ENCODE measurements around the gene UBXN10. TPM values are rescaled to one million over a fixed set of nuclear protein-coding genes. Genes with fewer than 3 reads are reported as not detected.
"Not testable (repeated sequence)": the region's sequence is repeated elsewhere in the genome, so short reads cannot be mapped to it uniquely, and the experiment has no call there.

The UBXN10 gene
- total and polyA plus RNA-seq, 2 of the 8 experiments (the other 6 are each of a cell fraction or from before 2014, with no cell fraction given): 0.43 to 0.68 TPM

- DNase-seq (ENCODE audit: low read depth in 1 of 2, low spot score in 2 of 2): no peak
- no peaks in the 10 kb centered on the region for H3K36me3 ChIP-seq (ENCODE audit: control insufficient read depth in 2 of 4, insufficient read depth in 4 of 4, low read length in 3 of 4)
- H2BK15ac ChIP-seq (ENCODE audit: low read length): no peak overlapping the region
- no peaks in the 10 kb centered on the region for H3K9me3 ChIP-seq (ENCODE audit: insufficient read depth in 2 of 2, low read depth in 1 of 2, low read length in 1 of 2)
- no peak for FAIRE-seq
- no peak overlapping the region for H2BK12ac ChIP-seq (ENCODE audit: low read depth, low read length)
- H3K79me1 ChIP-seq (ENCODE audit: low read depth, low read length): 0 out of 2 replicates have a peak, but pooled peaks cover 2% of the 10 kb centered on the region
- peaks cover 2 to 4% (median 3%) of the 10 kb centered on the region in 4 experiments; a peak in 3 of 7 replicates for H3K4me1 ChIP-seq (replicated peaks in 1 of 4; ENCODE audit: control insufficient read depth in 3 of 4, insufficient read depth in 4 of 4, low read length in 3 of 4)
- no peaks in the 10 kb centered on the region for H3K23me2 ChIP-seq (ENCODE audit: low read depth, low read length)
- H4K8ac ChIP-seq (ENCODE audit: extremely low read depth, insufficient read depth, low read length): no peak overlapping the region; the same call in 1 of the 2 replicates
- no peak overlapping the region for H3K14ac ChIP-seq (ENCODE audit: insufficient read length)
- H3K9ac ChIP-seq (replicated peaks in 1 of 4; ENCODE audit: extremely low read depth in 1 of 4, low read depth in 3 of 4, low read length in 3 of 4): no peak overlapping the region
- no peak overlapping the region for H3K4me3 ChIP-seq (ENCODE audit: extremely low read depth in 1 of 4, insufficient read depth in 2 of 4, low read depth in 3 of 4, low read length in 4 of 4)
- H3K4ac ChIP-seq (replicated peaks; ENCODE audit: insufficient read length, low read depth, low read length): no peak overlapping the region
- no peak overlapping the region for H3K18ac ChIP-seq (ENCODE audit: extremely low read depth, low read length)
- peaks cover 0 to 4% (median 0%) of the 10 kb centered on the region in 4 experiments; a peak in 3 of 7 replicates for H3K27me3 ChIP-seq (replicated peaks in 1 of 4; ENCODE audit: control insufficient read depth in 3 of 4, extremely low read depth in 1 of 4, insufficient read depth in 3 of 4, low read length in 3 of 4)
- H2BK120ac ChIP-seq (replicated peaks; ENCODE audit: low read depth, low read length): no peak overlapping the region
- H4K5ac ChIP-seq (ENCODE audit: insufficient read length, low read depth, low read length): no peak overlapping the region
- no peak for TF ChIP-seq SIN3A (conservative IDR thresholded peaks at IDR 0.05 in 1 of 2, IDR thresholded peaks at IDR 0.05 in 1 of 2; ENCODE audit: low read depth in 1 of 2, low read length in 2 of 2)
- H3K4me2 ChIP-seq (ENCODE audit: insufficient read depth in 1 of 2, low read depth in 2 of 2, low read length in 2 of 2): no peak overlapping the region
- no peak overlapping the region for H2BK20ac ChIP-seq (ENCODE audit: low read length)
- POLR2A ChIA-PET (ENCODE audit: partially characterized antibody): no interaction called here
- no peak overlapping the region for H3K56ac ChIP-seq (replicated peaks; ENCODE audit: insufficient read length, low read depth, low read length)
- H4K91ac ChIP-seq (replicated peaks; ENCODE audit: insufficient read length, low read length): no peak overlapping the region
- CTCF ChIA-PET (ENCODE audit: partially characterized antibody): interaction anchor here (0.8 to 2.1 kb wide), 4 partner anchors 11 to 96 kb away, joined by 3 to 13 read pairs (median 6); no protein-coding TSS in a partner anchor
- H3K79me2 ChIP-seq (ENCODE audit: control insufficient read depth in 1 of 2, insufficient read depth in 2 of 2, low read length in 2 of 2): no peaks in the 10 kb centered on the region
- no peak overlapping the region for H2BK5ac ChIP-seq (ENCODE audit: low read depth, low read length)
- WGBS, 2 experiments (ENCODE audit: extremely low coverage in 1 of 2, insufficient coverage in 1 of 2, insufficient read length in 1 of 2, insufficient replicate concordance in 2 of 2, low coverage in 1 of 2, low lambda C conversion rate in 2 of 2, missing lambda C conversion rate in 1 of 2): 82% methylated on average over 2 of the region's 2 CpGs; no CpG with 5 or more reads in 1 of the 2 experiments
- no peak overlapping the region for H2AK5ac ChIP-seq (ENCODE audit: low read depth, low read length)
- no peak overlapping the region for H2AFZ ChIP-seq (ENCODE audit: low read length)
- no peaks in the 10 kb centered on the region for H4K20me1 ChIP-seq (replicated peaks in 1 of 2; ENCODE audit: control insufficient read depth in 1 of 2, insufficient read depth in 2 of 2, low read length in 2 of 2)
- no peak overlapping the region for H3K27ac ChIP-seq (ENCODE audit: low read depth, low read length)
- no peak overlapping the region for H3K23ac ChIP-seq (ENCODE audit: insufficient read length)
These were observed 43.3 kb downstream of the UBXN10 start for GRCh38 chr1:20229171-20229570.

GRCh38 chr1:20232564-20232963, 46.7 kb downstream of the UBXN10 start:
- H3K27ac ChIP-seq (ENCODE audit: low read depth, low read length); H3K4ac ChIP-seq (replicated peaks; ENCODE audit: insufficient read length, low read depth, low read length); H3K9ac ChIP-seq (replicated peaks in 1 of 4; ENCODE audit: extremely low read depth in 1 of 4, low read depth in 3 of 4, low read length in 3 of 4); H3K4me2 ChIP-seq (ENCODE audit: insufficient read depth in 1 of 2, low read depth in 2 of 2, low read length in 2 of 2); DNase-seq (ENCODE audit: low read depth in 1 of 2, low spot score in 2 of 2); H3K79me1 ChIP-seq (ENCODE audit: low read depth, low read length); FAIRE-seq; H2BK12ac ChIP-seq (ENCODE audit: low read depth, low read length); H2BK15ac ChIP-seq (ENCODE audit: low read length); H4K20me1 ChIP-seq (replicated peaks in 1 of 2; ENCODE audit: control insufficient read depth in 1 of 2, insufficient read depth in 2 of 2, low read length in 2 of 2); H4K91ac ChIP-seq (replicated peaks; ENCODE audit: insufficient read length, low read length); H3K79me2 ChIP-seq (ENCODE audit: control insufficient read depth in 1 of 2, insufficient read depth in 2 of 2, low read length in 2 of 2); POLR2A ChIA-PET (ENCODE audit: partially characterized antibody); H3K4me1 ChIP-seq (replicated peaks in 1 of 4; ENCODE audit: control insufficient read depth in 3 of 4, insufficient read depth in 4 of 4, low read length in 3 of 4); H2BK20ac ChIP-seq (ENCODE audit: low read length); H2BK120ac ChIP-seq (replicated peaks; ENCODE audit: low read depth, low read length); H4K5ac ChIP-seq (ENCODE audit: insufficient read length, low read depth, low read length); H3K56ac ChIP-seq (replicated peaks; ENCODE audit: insufficient read length, low read depth, low read length); H2AK5ac ChIP-seq (ENCODE audit: low read depth, low read length); H3K36me3 ChIP-seq (ENCODE audit: control insufficient read depth in 2 of 4, insufficient read depth in 4 of 4, low read length in 3 of 4); H3K14ac ChIP-seq (ENCODE audit: insufficient read length); H3K27me3 ChIP-seq (replicated peaks in 1 of 4; ENCODE audit: control insufficient read depth in 3 of 4, extremely low read depth in 1 of 4, insufficient read depth in 3 of 4, low read length in 3 of 4); H3K9me3 ChIP-seq (ENCODE audit: insufficient read depth in 2 of 2, low read depth in 1 of 2, low read length in 1 of 2); H2BK5ac ChIP-seq (ENCODE audit: low read depth, low read length); H3K23ac ChIP-seq (ENCODE audit: insufficient read length); H4K8ac ChIP-seq (ENCODE audit: extremely low read depth, insufficient read depth, low read length); H2AFZ ChIP-seq (ENCODE audit: low read length); H3K18ac ChIP-seq (ENCODE audit: extremely low read depth, low read length); H3K4me3 ChIP-seq (ENCODE audit: extremely low read depth in 1 of 4, insufficient read depth in 2 of 4, low read depth in 3 of 4, low read length in 4 of 4); H3K23me2 ChIP-seq (ENCODE audit: low read depth, low read length): not testable (repeated sequence)
- CTCF ChIA-PET (ENCODE audit: partially characterized antibody): interaction anchor here (0.6 to 2.3 kb wide), 5 partner anchors 14 to 129 kb away, joined by 3 to 10 read pairs (median 4); no protein-coding TSS in a partner anchor
- 87% methylated on average over 7 of the region's 7 CpGs; no CpG with 5 or more reads in 1 of the 2 experiments for WGBS, 2 experiments (ENCODE audit: extremely low coverage in 1 of 2, insufficient coverage in 1 of 2, insufficient read length in 1 of 2, insufficient replicate concordance in 2 of 2, low coverage in 1 of 2, low lambda C conversion rate in 2 of 2, missing lambda C conversion rate in 1 of 2)
